Renal cortical epithelial cell (primary cell): ENCODE results near the gene TATDN2. TPM values are rescaled to one million over a fixed set of nuclear protein-coding genes. Genes with fewer than 3 reads are reported as not detected.
A peak's percentile ranks its signal among the peaks of the same experiment; 100 is the strongest.
"Not testable (repeated sequence)": the region's sequence is repeated elsewhere in the genome, so short reads cannot be mapped to it uniquely, and the experiment has no call there.

ENCODE experiments used
- DNase-seq: peaks from one replicate; pipeline ENCODE4 v3.0.0-alpha.2; 2011; ENCODE audit warnings: low read depth
- total RNA-seq: library from RNA; depleted of rRNA; stranded (reverse); fragments of >200 nt; gene quantifications from 2 replicates; pipeline ENCODE4 v1.2.3, GENCODE V29; 2014

TATDN2 gene
- total RNA-seq, 1 donor from 2014 or later = 18.8 TPM

DNA sequence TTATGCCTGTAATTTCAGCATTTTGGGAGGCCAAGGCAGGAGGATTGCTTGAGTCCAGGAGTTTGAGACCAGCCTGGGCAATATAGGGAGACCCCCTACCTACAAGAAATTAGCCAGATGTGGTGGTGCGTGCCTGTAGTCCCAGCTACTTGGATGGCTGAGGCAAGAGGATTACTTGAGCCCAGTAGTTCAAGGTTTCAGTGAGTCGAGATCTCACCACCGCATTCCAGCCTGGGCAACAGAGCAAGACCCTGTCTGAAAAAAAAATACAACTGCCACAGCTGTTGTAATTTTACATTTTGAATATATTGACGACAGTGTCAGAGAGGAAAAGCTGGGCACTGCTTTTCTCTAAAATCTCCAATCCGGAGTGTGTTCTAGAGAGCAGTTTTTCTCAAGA lies 21.2 kb downstream of the TATDN2 start:
- DNase-seq = no peak

DNA sequence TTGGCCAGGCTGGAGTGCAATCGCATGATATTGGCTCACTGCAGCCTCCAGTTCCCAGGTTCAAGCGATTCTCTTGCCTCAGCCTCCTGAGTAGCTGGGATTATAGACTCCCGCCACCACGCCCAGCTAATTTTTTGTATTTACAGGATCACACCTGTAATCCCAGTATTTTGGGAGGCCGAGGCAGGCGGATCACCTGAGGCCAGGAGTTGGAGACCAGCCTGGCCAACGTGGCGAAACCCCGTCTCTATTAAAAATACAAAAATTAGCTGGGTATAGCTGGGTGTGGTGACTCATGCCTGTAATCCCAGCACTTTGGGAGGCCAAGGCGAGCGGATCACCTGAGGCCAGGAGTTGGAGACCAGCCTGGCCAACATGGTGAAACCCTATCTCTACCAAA lies 24.2 kb downstream of the TATDN2 start:
- not testable (repeated sequence) for DNase-seq

DNA sequence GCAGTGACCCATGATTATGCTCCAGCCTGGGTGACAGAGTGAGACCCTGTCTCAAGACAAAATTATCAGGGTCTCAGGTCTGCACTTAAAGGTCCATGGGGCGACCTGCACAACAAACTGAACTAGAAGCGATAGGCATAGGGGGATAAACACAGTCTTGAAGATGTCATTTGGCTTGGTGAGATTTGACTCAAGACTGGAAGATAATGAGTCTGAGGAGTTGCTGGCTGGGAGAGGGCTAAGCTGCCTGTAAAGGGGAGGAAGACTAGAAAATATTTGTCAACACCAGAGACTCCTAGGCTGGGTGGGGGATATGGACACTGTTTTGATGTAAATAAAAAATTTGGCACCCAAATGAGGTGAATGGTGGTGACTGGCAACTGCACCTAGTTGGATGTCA lies 24.7 kb downstream of the TATDN2 start:
- DNase-seq = no peak

DNA sequence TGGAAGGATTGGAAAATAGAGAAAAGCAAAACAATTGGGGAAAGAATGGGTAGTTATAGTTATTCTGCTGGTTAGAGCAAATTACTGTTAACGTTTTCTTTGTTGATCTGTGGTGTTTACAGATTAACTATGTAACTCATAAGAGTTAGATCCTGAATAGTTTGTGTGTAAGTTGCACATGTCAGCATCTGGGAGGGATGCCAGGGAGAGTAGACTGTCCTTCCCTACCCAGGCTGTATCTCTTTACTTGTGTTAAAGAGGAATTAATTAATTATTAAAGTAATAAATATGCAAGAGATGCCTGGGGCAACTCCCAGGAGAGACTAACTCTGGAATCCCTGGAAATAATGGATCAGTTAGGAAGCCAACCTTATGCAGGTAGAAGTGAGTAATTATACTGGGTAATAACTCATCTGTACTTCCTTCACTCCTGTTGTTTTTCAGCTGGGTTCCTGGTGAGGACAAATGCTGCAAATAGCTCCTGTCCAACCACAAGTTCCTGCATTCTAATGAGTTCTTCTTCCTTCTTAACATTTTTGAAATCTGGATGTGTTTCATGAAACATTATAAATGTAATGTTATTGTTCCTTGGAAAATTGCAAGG lies 25.5 kb downstream of the TATDN2 start:
- peak; percentile 83 for DNase-seq

DNA sequence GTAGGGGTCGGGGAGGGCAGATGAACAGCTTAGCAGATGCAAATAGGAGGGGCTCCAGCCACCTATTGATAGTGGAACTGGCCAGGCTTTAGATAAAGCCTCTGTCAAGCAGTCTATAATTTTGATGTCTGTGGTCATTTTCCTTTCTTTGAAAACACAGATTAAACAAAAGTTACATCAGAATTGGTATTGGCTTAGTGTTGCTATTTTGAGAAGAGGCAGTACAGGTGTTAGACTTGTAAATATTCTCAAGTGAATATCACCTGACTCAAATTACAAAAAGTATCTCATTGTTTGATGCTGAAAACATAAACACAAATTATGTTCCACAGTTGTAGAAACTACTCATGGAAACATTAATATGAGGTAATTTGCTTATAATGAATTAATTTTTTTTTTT lies 26.3 kb downstream of the TATDN2 start:
- no peak for DNase-seq

DNA sequence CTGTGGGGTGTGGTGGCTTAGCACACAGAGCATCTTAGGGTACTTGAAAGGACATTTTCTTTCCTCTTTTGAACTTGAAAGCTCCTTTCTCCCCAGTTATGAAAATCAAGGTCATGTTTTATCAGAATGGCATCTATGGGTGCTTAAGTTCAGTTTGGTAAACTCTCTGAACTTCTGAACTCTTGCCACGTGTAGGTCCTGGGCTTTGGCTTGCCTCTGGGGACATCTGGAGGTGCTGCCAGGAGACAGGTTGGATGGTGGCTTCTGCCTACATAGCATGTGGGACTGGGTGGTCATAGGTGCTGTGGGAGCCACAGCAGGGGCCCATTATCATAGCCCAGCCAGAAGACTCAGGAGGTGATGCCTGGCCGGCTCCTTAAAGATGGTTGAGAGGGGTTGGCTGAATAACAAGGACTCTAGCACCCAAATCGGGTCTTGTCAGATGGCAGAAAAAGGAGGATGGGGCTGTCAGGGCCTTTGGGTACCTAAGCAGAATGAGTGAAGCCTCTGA lies 28.9 kb downstream of the TATDN2 start:
- DNase-seq = no peak

DNA sequence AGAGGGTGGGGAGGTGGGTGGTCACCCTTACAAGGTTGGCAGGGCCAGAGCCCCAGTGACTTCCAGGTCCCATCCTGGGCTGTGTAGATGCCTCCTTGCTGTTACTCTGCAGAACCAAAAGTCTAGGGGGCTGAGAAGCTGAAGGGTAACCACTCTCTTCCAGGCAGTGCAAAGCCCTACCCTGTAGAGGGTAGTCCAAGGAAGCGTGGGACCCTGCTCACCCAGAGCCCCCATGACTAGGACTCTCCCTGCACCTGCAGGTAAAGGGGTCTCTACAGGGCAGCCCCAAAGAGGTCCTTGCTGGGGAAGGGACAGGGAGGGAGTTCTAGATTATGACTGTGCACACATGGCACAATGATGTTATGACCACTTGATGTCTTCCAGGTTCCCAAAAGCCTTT lies 30.2 kb downstream of the TATDN2 start:
- DNase-seq = no peak

DNA sequence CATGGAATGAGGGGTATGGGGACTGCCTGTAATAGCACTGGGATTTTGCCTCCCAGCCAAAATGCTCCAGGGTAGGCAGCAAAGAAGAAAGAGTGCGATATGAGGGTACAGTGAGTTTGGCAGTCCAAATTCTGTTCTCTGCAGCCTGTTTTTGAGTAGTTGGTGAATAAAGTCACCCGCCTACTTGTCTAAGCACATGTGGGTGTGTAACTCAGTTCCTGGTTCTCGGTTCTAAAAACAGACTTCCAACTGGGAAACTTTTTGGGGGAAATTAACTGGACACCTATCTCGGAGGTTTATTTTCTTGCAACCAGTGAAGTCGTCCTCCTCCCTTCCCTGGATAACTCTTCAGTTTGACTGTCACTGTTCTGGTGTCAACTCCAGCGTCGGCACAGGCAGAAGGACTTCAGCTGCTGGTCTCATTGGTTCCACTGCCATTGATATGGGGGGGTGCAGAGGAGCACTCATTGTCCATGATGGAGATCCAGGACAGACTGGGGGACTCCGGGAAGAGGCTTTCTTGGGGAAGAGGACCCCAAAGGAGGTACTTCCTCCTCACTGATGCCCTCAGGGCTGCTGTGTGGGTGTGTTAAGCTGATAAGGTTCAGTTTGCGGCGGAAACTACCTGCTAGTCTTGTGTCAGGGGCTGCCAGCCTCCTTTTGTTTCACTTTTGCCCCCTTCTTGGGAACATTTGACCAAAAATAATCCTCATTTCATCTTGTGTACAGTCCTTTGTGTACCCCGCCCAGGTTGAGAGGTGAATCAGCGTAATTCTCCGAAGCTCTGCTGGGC lies 31.3 kb downstream of the TATDN2 start:
- DNase-seq = no peak

DNA sequence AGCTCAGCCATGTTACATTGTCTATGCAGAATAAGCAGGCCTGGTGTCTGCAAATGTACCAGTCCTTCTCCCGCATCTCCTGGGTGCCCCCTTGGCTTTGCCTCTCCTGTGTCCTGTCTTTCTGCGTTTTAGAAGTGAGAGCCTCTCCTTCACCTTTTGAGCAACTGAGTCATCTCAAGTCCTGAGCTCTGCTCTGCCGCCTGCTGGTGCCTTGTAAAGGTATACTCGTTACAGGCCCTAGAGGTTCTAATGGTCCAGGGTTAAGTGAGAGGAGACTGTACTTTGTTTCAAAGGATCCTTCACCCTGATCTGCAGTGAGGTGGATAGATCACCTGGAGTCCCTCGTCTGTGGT lies 31.9 kb downstream of the TATDN2 start:
- DNase-seq = no peak

DNA sequence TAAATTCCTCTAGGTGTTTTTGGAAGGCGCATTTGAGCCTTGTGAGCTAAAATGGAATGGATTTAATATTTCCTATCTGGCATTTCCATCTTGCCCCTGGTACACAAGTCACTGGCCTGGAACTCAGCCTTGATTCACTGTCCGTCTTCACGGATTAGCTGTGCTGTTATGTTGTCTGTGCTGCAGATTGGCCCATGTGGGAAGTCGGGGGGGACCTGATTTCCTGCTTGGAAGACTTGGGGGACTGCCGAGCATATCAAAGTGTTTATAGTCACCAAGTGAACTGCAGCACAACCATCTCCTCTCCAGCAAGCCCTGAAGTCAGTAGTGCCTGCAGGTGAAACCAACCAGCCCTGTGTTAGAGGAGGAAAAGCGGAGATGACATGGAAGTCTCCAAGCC lies 32.3 kb downstream of the TATDN2 start:
- DNase-seq = no peak

DNA sequence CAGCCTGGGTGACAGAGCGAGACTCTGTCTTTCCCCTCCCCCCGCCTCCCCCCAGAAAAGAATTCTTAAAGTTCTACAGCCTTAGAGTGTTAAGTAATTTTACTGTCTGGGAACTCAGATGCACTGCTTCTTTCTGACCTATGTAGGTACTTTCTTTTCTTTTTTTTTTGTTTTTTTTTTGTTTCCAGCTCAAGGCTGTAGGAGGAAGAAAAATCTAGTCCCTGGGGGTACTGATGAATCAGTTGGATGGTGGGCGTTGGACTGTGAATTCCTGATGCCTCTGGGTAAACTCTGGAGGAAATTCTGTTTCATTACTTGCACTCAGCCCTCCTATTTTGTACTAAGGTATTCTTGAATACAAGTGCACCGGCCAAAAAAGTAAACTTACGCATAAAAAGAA lies 33.7 kb downstream of the TATDN2 start:
- peak; percentile 78 for DNase-seq

DNA sequence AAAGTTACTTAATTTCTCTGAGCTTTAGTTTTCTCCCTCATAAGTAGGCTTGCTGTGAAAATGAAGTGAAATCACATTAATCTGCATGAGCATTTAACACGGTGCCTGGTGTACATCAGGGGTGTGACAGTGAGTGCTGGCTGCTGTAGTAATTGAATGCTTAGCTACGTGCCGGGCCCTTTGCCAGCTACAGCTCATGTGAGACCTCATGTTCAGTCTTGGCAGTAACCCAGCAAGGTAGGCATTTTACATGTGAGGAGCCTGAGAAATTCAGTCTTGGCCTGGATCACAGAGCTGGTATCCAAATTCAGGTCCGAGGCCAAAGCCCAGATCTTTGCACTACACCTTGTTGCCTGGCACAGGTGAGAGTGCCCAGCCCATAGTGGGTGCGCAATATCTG lies 35.4 kb downstream of the TATDN2 start:
- peak; percentile 79 for DNase-seq

DNA sequence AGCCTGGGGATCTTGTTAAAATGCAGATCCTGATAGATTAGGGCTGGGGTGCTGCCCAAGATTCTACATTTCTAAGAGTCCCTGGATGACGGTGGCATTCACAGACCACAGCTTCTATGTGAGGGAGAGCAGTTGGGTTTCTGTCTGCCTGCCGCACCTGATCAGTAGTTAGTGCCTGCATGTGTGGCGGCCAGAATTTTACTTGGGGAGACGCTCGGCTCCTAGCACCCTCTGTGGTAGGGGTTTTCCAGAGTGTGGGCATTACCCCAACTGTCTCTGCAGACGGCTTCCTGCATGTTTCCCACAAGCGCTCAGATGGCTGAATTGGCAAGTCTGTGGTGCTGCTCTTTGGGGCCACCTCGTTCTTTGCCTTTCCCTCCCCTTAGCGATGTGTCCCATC lies 36.2 kb downstream of the TATDN2 start:
- no peak for DNase-seq

DNA sequence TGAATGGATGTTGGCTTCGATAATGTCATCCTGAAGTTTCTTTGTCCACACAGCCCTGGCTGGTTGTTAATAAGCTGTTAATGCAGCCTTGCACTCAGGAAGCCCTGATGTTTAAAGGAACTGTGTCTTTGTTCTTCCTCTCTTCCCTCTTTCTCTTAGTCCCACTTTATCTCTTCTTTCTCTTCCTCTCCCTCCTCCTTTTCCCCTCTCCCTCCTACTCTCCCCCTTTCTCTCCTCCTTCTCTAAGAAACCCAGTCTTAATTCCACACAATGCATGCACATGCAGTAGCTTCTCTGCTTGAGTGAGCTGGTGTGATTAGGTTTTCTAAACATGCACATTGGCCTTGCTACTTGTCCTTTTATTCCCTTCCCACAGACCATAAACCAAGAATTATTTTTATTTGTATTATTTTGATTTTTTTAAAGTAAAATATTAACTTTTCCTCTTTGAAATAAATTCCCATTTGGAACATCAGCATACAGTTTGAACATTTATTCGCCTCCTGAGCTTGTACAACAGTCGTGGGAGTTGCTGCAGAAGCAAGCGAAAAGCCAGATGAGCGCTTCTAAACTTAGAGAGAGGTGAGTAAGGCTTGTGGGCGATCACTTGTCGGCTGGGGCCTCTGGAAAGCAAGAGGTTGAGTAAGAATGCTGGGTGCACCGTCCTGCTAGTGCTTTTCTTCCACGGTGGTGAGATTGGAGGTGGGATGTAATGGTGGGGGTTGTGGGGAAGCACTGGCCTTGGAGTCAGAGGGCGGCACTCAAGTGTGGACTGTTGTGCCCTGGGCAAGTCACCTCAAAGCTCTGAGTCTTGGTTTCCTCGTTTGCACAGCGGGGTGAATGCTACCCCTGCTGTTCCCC lies 37.2 kb downstream of the TATDN2 start:
- DNase-seq = peak; percentile 57

DNA sequence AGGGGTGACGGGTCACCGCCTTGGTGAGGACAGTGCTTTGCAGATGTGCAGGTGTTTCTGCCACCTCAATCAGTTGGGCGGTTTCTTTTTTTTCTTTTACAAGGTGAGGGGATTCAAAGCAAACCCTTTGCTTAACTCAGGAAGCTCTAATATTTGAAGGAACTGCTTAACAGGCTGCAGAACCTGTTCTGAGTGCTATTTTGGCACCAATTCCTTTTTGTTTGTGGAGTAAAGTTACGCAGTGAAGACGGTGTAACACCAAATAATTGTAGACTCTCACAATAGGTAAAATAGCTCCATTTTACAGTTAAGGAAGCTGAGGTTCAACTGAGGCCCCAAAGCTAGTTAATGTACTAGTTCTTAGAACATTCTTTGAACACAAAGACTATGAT lies 37.9 kb downstream of the TATDN2 start:
- no peak for DNase-seq

DNA sequence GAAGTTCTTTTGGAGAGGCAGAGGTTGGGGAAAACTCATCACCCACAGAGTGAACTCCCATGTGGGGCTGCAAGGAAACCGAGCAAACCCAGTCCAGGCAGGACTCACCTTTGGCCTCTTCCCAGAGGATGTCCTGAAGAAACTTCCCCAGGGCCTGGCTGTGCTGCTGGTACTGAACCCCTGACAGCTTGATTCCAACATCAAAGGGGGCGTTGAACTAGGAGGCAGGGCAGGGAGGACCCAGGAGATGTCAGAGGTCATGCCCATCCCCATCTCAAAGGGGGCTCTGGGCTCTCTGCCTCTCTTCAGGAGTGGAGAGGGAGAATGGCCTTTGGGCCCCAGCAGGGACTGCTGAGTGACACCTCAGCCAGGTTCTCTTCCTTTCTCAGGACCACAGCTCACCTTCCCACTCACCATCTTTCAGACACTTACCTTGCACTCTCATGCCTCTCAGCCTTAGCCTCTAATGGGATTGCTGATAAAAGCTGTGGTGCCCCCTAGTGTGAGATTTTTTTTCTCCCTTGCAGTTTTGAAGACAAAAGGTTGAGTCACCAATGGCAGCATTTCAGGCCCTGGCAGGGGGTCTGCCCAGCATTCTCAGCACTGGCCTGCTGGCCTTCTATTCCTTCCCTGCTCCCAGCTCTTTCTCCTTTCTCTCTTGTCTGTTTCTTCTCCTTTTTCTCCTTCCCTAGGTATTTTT lies 38.5 kb downstream of the TATDN2 start:
- peak; percentile 84 for DNase-seq

DNA sequence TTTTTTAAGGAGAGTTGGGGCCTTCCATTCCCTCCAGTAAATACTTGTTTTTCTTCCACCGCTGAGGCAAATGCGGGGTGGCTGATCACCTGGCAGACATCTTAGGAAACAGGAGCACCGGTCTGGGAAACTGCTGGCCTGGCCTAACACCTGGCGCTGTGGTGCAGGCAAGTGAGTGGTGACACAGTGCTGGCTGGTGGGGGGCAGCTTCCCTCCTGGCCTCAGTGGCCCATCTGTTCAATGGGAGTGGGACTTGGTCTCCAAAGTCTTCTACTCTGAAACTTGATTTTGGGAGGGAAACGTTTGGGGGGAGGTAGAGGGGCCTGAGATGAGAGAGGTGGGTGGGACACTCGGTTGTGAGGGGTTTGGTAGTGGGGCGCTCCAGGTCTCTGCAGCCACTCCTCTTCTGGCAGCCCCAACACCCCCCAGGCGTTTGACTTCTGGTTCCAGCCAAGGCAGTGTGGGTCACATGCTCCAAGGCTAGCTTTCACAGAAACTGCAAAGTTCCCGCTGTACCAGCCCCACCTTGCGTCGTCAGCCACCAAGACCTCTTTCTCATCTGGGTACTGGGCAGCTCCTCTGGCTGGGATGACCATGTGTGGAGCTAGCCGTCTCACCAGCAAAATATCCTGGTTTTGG lies 39.8 kb downstream of the TATDN2 start:
- DNase-seq = no peak

DNA sequence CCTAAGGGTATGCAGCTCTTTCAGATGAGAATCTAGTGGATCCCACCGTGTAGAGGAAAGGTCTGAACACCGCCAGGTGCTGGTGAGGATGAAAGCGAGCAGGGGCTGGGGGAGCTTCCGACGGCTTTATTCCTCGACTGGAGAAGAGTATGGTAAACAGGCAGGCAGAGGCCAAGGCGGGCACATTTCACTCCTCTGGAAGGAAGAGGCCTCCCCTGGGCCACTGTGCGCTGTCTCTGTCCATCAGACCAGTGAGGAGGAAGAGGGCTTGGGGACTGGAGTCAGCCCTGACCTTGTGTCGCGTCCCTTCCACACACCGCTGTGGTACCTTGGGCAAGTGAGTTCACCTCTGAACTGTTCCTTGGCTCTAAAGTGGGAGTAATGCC lies 40.3 kb downstream of the TATDN2 start:
- DNase-seq = no peak

DNA sequence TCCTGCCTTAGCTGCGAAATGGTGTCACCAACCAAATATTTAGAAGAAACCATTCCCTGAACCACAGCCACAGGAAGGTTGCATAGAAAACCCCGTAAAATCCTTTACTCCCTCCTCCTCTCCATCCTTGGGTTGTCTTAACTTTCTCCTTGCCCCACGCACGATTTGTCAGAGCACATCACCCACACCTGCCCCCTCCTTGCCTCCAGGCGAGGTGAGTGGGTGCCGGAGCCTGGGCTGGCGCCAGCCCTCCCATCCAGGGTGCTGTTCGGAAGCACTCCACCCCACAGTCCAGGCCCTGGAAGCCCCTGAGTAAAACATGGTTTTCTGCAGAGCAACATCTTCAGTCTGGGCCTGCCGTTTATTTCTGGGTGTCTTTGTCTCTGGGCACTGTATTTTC lies 40.8 kb downstream of the TATDN2 start:
- DNase-seq = no peak

DNA sequence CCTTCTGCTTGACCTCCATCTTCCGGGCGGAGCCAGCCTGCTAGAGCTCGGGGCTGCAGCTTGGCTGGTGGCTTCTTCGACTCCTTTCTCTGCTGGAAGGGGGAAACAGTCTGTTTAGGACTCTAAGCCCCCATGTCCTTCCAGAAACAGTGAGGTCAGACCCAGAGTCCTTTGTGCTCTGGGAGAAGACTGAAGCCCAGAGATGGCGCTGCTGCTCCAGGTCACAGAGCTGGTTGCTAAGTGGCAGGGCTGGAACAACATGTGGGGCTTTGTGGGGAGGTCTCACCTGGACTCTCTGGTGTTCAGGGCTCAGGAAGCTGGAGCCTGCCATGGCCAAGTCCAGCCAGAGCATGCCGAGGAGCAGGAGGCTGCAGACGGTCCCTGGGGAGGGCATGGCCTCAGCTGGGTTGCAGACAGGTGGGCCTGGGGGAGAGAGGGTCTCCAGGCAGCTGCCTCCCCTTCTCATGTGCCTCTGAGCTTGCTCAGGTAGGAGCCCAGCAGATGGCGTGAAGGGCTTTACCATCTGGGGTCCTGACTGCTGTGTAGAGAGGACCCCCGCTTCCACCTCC lies 41.6 kb downstream of the TATDN2 start:
- no peak for DNase-seq

DNA sequence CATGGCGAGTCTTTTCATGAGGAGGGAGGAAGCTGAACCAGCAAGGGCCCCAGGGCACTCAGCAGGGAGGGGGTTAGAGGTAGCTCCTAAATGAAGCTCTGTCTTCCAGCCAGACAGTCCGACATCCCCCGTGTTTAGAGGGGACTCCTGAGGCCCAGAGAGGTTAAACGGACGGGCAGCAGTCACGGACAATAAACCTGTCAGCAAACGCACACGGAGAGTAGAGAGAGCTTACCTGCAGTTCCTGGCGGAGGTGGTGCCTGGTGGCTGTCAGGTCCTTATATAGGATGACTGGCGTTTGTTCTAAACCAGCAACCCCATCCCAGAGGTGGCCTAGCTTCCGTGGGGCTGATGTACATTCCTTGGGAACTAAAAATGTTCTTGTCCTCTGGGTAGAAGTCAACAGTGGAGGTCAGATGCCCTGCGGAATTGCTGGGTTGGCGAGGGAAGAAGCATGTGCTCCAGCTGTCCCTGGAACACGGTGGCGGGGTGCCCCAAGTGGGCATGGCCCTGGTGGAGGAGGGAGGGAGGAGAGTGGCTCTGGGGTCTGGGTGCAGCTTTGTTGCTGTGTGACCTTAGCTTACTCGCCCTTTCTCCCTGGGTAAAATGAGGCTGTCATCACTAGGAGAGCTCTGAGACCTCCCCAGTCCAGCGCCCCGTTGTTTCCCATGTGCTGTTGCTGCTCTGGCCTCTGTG lies 42.4 kb downstream of the TATDN2 start:
- no peak for DNase-seq
